GM12801 (cell line): Measurements from ENCODE around the gene CCHCR1.

Source experiments
- TF ChIP-seq, protein P1 (sequence below): IDR thresholded peaks from one replicate; pipeline ENCODE4 v1.5.1; 2011; ENCODE audit warnings: control low read depth; ENCODE audit not compliant: insufficient read length; ENCODE audit errors: extremely low read depth

Gene CCHCR1

DNA sequence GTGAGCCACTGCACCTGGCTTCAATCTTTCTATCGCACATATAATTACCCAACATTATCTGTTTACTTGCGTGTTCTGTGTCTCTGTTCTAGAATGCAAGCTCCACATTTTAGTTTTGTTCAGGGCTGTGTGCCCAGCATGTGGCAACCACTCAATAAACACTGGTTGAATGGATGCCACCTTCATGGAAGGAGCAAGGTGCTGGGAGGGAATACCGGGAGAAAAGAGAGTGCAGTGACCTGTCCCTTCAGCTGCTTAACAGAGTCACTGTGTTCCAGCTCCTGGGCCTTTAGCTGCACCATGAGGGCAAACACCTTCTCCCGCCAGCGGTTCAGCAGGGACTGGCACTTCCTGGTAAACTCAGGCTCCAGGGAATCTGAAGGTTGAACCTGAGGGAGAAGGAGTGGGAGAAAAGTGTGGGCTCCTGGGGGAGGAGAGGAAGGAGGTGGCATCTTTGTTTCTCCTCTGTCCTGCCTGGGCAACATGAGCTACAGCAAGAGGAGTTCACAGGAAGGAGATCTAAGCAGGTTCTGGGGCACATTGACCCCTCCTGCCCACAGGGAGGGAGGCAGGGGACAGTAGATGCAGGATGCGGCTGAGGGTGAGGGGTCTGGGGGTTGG lies 7.7 kb downstream of the CCHCR1 start:
- TF ChIP-seq, protein P1, sequence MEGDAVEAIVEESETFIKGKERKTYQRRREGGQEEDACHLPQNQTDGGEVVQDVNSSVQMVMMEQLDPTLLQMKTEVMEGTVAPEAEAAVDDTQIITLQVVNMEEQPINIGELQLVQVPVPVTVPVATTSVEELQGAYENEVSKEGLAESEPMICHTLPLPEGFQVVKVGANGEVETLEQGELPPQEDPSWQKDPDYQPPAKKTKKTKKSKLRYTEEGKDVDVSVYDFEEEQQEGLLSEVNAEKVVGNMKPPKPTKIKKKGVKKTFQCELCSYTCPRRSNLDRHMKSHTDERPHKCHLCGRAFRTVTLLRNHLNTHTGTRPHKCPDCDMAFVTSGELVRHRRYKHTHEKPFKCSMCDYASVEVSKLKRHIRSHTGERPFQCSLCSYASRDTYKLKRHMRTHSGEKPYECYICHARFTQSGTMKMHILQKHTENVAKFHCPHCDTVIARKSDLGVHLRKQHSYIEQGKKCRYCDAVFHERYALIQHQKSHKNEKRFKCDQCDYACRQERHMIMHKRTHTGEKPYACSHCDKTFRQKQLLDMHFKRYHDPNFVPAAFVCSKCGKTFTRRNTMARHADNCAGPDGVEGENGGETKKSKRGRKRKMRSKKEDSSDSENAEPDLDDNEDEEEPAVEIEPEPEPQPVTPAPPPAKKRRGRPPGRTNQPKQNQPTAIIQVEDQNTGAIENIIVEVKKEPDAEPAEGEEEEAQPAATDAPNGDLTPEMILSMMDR = no peak

DNA sequence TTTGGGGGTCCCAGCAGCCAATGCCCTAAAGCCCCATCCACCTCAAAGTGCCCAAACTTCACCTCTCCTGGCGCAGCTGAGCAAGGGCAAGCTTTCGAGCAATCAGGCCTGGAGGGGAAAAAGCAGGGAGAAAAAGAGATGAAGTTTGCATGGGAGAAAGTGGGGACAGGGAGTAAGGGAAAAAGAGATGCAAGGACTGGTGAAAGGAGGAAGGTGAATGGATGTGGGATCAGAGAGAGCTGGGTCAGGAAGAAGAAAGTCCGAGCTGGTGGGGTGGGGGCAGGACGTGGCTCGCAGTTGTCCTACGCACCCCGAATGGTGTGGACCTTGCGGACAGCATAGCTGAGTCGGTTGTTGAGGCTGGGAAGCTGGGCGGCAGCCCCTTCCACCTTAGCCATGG lies 12.2 kb downstream of the CCHCR1 start:
- TF ChIP-seq, protein P1 = no peak

DNA sequence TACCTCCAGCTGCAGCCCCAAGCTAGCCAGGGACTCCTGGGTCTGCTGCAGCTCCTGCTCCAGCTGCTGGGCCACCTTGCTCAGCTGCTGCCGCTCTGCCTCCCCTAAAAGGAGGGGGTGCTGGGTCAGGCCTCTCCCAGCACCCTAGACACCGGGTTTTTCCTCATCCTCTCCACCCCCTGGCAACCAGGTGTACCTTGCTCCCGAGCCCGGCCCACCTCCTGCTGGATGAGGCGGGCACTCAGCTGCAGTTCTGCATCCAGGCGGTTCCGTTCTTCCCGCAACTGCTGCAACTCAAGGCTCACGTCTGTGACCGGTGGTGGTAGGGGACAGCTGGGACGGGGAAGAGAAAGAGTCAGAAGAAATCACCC lies 12.6 kb downstream of the CCHCR1 start:
- TF ChIP-seq, protein P1 = no peak

DNA sequence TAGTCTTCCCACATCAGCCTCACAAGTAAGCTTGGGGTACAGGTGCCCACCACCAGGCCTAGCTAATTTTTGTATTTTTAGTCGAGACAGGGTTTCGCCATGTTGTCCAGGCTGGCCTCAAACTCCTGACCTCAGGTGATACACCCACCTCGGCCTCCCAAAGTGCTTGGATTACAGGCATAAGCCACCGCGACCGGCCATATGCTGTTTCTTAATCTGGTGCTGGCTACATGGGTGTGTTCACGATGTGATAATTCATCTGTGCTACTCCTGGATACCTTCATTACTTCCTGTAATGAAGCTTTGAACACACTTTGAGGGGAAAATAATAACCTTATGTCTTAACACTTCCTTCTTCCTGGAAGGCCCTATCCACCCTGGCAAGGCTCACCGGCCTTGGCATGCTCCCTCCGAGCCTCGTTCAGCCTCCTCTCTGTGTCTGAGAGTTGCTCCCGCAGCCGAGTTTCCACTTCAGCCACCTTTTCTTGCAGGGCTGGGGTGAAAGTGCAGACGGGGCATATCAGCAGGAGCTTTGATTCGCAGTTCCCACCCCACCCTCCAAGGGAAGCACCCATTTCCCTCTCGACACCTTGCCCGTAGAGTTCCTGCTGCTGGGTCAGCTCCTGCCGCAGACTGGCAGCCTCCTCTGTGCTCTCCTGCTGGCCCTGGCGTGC lies 13.2 kb downstream of the CCHCR1 start:
- TF ChIP-seq, protein P1 = no peak

DNA sequence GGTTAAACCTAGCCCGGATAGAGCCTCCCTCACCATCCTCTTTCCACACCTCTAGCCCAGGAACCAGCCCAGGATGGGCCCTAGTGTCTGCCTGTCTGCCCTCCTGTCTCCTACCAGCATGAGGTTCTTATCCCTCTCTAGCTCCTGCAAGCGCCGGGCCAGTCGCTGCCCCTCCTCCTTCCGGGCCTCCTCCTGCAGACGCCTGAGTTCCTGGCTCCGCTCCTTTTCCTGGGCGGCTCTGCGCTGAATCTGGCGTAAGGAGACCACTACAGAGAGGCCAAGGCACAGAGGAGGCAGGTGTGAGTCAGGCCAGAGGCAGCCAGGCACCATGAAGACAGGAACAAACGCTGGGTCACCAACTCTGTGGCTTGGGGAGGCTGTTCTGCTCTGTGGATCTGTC lies 14.5 kb downstream of the CCHCR1 start:
- TF ChIP-seq, protein P1 = no peak

- TF ChIP-seq, protein P1 = no peak
Observed at GRCh38 chr6:31142361-31142761, 15.2 kb downstream of the CCHCR1 start.

- TF ChIP-seq, protein P1 = no peak
Observed at GRCh38 chr6:31140643-31141042, 17.0 kb downstream of the CCHCR1 start.
